Naive thymus-derived CD4-positive, alpha-beta T cell (primary cell): ENCODE results near the gene SLC7A1. TPM values are rescaled to one million over a fixed set of nuclear protein-coding genes. Genes with fewer than 3 reads are reported as not detected.

Experiments used
- ATAC-seq: fragments of 150-1000 bp; cut with Tn5 transposase; 2 replicates; pipeline ENCODE4 v1.10.0; 2021; ENCODE audit warnings: mild to moderate bottlenecking, moderate library complexity
- CTCF ChIA-PET: fragments of 350-600 bp; sonication (Branson Sonifier 250); formaldehyde crosslinking; loops from one replicate; lab custom pipeline; 2021; ENCODE audit warnings: antibody characterized with exemption; lab: Charles Lee
- POLR2A ChIA-PET: fragments of 350-600 bp; sonication (Branson Sonifier 250); formaldehyde crosslinking; loops from one replicate; lab custom pipeline; 2021; ENCODE audit warnings: antibody characterized with exemption, inconsistent platforms; lab: Charles Lee
- DNase-seq, 9 donors: peaks; one replicate each; pipeline versions ENCODE4 v3.0.0 to v3.0.0-alpha.2; 2020 to 2022; ENCODE audit warnings: mixed read lengths in 1 of 9
- H3K27ac ChIP-seq: one replicate; pipeline ENCODE4 v1.7.0; 2013; ENCODE audit warnings: mild to moderate bottlenecking, low read depth, low read length, moderate library complexity
- H3K27me3 ChIP-seq, 2 donors: one replicate each; pipeline ENCODE4 v1.7.0; 2013; ENCODE audit warnings: low read length in 2 of 2, mild to moderate bottlenecking in 2 of 2, moderate library complexity in 2 of 2; ENCODE audit not compliant: control insufficient read depth in 2 of 2, insufficient read depth in 2 of 2
- H3K36me3 ChIP-seq, 3 experiments: 1 replicate in 2 of 3; 2 replicates in 1 of 3; pipeline ENCODE4 v1.7.0; 2013; ENCODE audit warnings: low read length in 3 of 3, mild to moderate bottlenecking in 3 of 3, moderate library complexity in 1 of 3; ENCODE audit not compliant: insufficient read depth in 3 of 3, control insufficient read depth in 2 of 3
- H3K4me1 ChIP-seq, 2 donors: one replicate each; pipeline ENCODE4 v1.7.0; 2013; ENCODE audit warnings: low read length in 2 of 2, mild to moderate bottlenecking in 2 of 2, moderate library complexity in 1 of 2; ENCODE audit not compliant: control insufficient read depth in 2 of 2, insufficient read depth in 2 of 2
- H3K4me3 ChIP-seq: 2 replicates; pipeline ENCODE4 v1.7.0; 2013; ENCODE audit warnings: mild to moderate bottlenecking, low read length
- H3K9me3 ChIP-seq, 3 experiments: 1 replicate in 2 of 3; 2 replicates in 1 of 3; pipeline ENCODE4 v1.7.0; 2013; ENCODE audit warnings: low read length in 3 of 3; ENCODE audit not compliant: control insufficient read depth in 2 of 3
- H3K27ac Mint-ChIP-seq, 9 donors: one replicate each; pipeline ENCODE4 v1.8.0; 2020 to 2022; ENCODE audit warnings: mixed read lengths in 9 of 9, mild to moderate bottlenecking in 8 of 9, moderate library complexity in 5 of 9, inconsistent platforms in 2 of 9
- H3K27me3 Mint-ChIP-seq, 5 donors: one replicate each; pipeline ENCODE4 v1.8.0; 2021 to 2022; ENCODE audit warnings: mixed read lengths in 5 of 5, mild to moderate bottlenecking in 1 of 5
- H3K36me3 Mint-ChIP-seq, 5 donors: one replicate each; pipeline ENCODE4 v1.8.0; 2020 to 2022; ENCODE audit warnings: mixed read lengths in 5 of 5, mild to moderate bottlenecking in 3 of 5, inconsistent platforms in 1 of 5
- H3K4me1 Mint-ChIP-seq, 7 donors: one replicate each; pipeline ENCODE4 v1.8.0; 2020 to 2022; ENCODE audit warnings: mixed read lengths in 7 of 7, mild to moderate bottlenecking in 3 of 7, inconsistent platforms in 1 of 7
- H3K4me3 Mint-ChIP-seq, 10 donors: one replicate each; pipeline ENCODE4 v1.8.0; 2020 to 2022; ENCODE audit warnings: mild to moderate bottlenecking in 10 of 10, mixed read lengths in 10 of 10, moderate library complexity in 6 of 10, inconsistent platforms in 2 of 10
- H3K9me3 Mint-ChIP-seq, 11 donors: one replicate each; pipeline ENCODE4 v1.8.0; 2020 to 2022; ENCODE audit warnings: mixed read lengths in 11 of 11, mild to moderate bottlenecking in 4 of 11, inconsistent platforms in 1 of 11, moderate library complexity in 1 of 11
- intact Hi-C, 2 donors: fragments of 100-400 bp; cut with micrococcal nuclease; formaldehyde crosslinking; loops; one replicate each; pipeline ENCODE4 v1.15.1; 2023
- polyA plus RNA-seq, 2 donors: library from polyadenylated mRNA; unstranded; fragments of 300-500 nt; fragmentation: Illumina TruSeq; gene quantifications; one replicate each; pipeline ENCODE4 v1.2.3, GENCODE V29; 2021
- total RNA-seq, 6 experiments: library from RNA in 5 of 6; stranded (reverse) in 5 of 6; gene quantifications; 1 replicate in 5 of 6; 2 replicates in 1 of 6; pipeline ENCODE4 v1.2.3 and lab custom pipeline; 2021 to 2026

Gene SLC7A1
- total and polyA plus RNA-seq, 7 experiments from 2014 or later = 4.9 to 63.8 (median 23.1) TPM

GRCh38 chr13:29566206-29566605, 29.3 kb downstream of the SLC7A1 start:
- H3K27ac Mint-ChIP-seq = peak overlapping the region in 2 of 9 donors; percentile 27 to 61
- no peak overlapping the region for H3K4me3 Mint-ChIP-seq
- H3K36me3 ChIP-seq = no peaks in the 10 kb centered on the region
- no peak for DNase-seq
- H3K9me3 Mint-ChIP-seq = no peaks in the 10 kb centered on the region
- ChIA-PET CTCF (interaction anchor here (0.6 kb wide), 1 partner anchor 460 kb away, joined by 3 read pairs; no protein-coding TSS in a partner anchor), POLR2A (no interaction called here)
- H3K4me1 ChIP-seq = no peaks in the 10 kb centered on the region
- no peaks in the 10 kb centered on the region for H3K9me3 ChIP-seq
- no peaks in the 10 kb centered on the region for H3K36me3 Mint-ChIP-seq
- no peaks in the 10 kb centered on the region for H3K27me3 ChIP-seq
- H3K4me3 ChIP-seq = no peak overlapping the region
- ATAC-seq = no peak
- intact Hi-C loops = no loop called here
- H3K27me3 Mint-ChIP-seq = no peaks in the 10 kb centered on the region
- H3K27ac ChIP-seq = no peak overlapping the region
- H3K4me1 Mint-ChIP-seq = peaks cover 19 to 72% (median 56%) of the 10 kb centered on the region in 7 donors

- no peaks in the 10 kb centered on the region for H3K36me3 Mint-ChIP-seq
- H3K4me3 Mint-ChIP-seq = no peak overlapping the region
- POLR2A ChIA-PET = no interaction called here
- Histone ChIP-seq H3K9me3 (no peaks in the 10 kb centered on the region), H3K4me3 (no peak overlapping the region), H3K4me1 (no peaks in the 10 kb centered on the region), H3K36me3 (no peaks in the 10 kb centered on the region), H3K27ac (no peak overlapping the region), H3K27me3 (no peaks in the 10 kb centered on the region)
- ATAC-seq (no peak), DNase-seq (no peak)
- H3K9me3 Mint-ChIP-seq = no peaks in the 10 kb centered on the region
- intact Hi-C loops = no loop called here
- CTCF ChIA-PET = no interaction called here
- H3K27me3 Mint-ChIP-seq = no peaks in the 10 kb centered on the region
- peaks cover 19 to 74% (median 53%) of the 10 kb centered on the region in 7 donors for H3K4me1 Mint-ChIP-seq
- H3K27ac Mint-ChIP-seq = peak overlapping the region in 1 of 9 donors; percentile 61
Measured at GRCh38 chr13:29564818-29565217, 30.7 kb downstream of the SLC7A1 start.

GRCh38 chr13:29564373-29564772, 31.1 kb downstream of the SLC7A1 start:
- Mint-ChIP-seq H3K36me3 (no peaks in the 10 kb centered on the region), H3K4me3 (no peak overlapping the region), H3K4me1 (peaks cover 19 to 69% (median 51%) of the 10 kb centered on the region in 7 donors), H3K27ac (peak overlapping the region in 1 of 9 donors; percentile 43), H3K27me3 (no peaks in the 10 kb centered on the region), H3K9me3 (no peaks in the 10 kb centered on the region)
- DNase-seq (no peak), ATAC-seq (no peak)
- intact Hi-C loops = no loop called here
- Histone ChIP-seq H3K27ac (no peak overlapping the region), H3K9me3 (no peaks in the 10 kb centered on the region), H3K36me3 (no peaks in the 10 kb centered on the region), H3K27me3 (no peaks in the 10 kb centered on the region), H3K4me1 (no peaks in the 10 kb centered on the region), H3K4me3 (no peak overlapping the region)
- POLR2A ChIA-PET = no interaction called here
- CTCF ChIA-PET = interaction anchor here (1.1 kb wide), 1 partner anchor 56 kb away, joined by 3 read pairs; no protein-coding TSS in a partner anchor

- CTCF ChIA-PET = interaction anchor here (1.1 kb wide), 1 partner anchor 56 kb away, joined by 3 read pairs; no protein-coding TSS in a partner anchor
- Histone ChIP-seq H3K36me3 (no peaks in the 10 kb centered on the region), H3K9me3 (no peaks in the 10 kb centered on the region), H3K27me3 (no peaks in the 10 kb centered on the region), H3K27ac (no peak overlapping the region), H3K4me3 (no peak overlapping the region), H3K4me1 (no peaks in the 10 kb centered on the region)
- Mint-ChIP-seq H3K4me3 (no peak overlapping the region), H3K9me3 (no peaks in the 10 kb centered on the region), H3K27me3 (no peaks in the 10 kb centered on the region), H3K36me3 (no peaks in the 10 kb centered on the region), H3K4me1 (peaks cover 19 to 67% (median 46%) of the 10 kb centered on the region in 7 donors), H3K27ac (peak overlapping the region in 2 of 9 donors; percentile 43 to 56)
- intact Hi-C loops = no loop called here
- POLR2A ChIA-PET = no interaction called here
- ATAC-seq = no peak
- no peak for DNase-seq
Measured at GRCh38 chr13:29563941-29564340, 31.5 kb downstream of the SLC7A1 start.

GRCh38 chr13:29562786-29563438, 32.6 kb downstream of the SLC7A1 start:
- POLR2A ChIA-PET = no interaction called here
- Mint-ChIP-seq H3K27me3 (no peaks in the 10 kb centered on the region), H3K4me3 (no peak overlapping the region), H3K27ac (peak overlapping the region in 1 of 9 donors; percentile 25), H3K4me1 (peaks cover 17 to 60% (median 39%) of the 10 kb centered on the region in 7 donors), H3K36me3 (no peaks in the 10 kb centered on the region), H3K9me3 (no peaks in the 10 kb centered on the region)
- Histone ChIP-seq H3K9me3 (no peaks in the 10 kb centered on the region), H3K36me3 (no peaks in the 10 kb centered on the region), H3K4me1 (no peaks in the 10 kb centered on the region), H3K4me3 (no peak overlapping the region), H3K27ac (no peak overlapping the region), H3K27me3 (no peaks in the 10 kb centered on the region)
- ATAC-seq (no peak), DNase-seq (no peak)
- CTCF ChIA-PET = interaction anchor here (0.6 to 1.1 kb wide), 2 partner anchors 23 to 55 kb away, joined by 3 read pairs; no protein-coding TSS in a partner anchor
- intact Hi-C loops = no loop called here

- Histone ChIP-seq H3K9me3 (no peaks in the 10 kb centered on the region), H3K27me3 (no peaks in the 10 kb centered on the region), H3K4me1 (no peaks in the 10 kb centered on the region), H3K4me3 (no peak overlapping the region), H3K27ac (no peak overlapping the region), H3K36me3 (no peaks in the 10 kb centered on the region)
- intact Hi-C loops = no loop called here
- no peaks in the 10 kb centered on the region for H3K9me3 Mint-ChIP-seq
- ATAC-seq (no peak), DNase-seq (no peak)
- no peak overlapping the region for H3K4me3 Mint-ChIP-seq
- ChIA-PET POLR2A (no interaction called here), CTCF (no interaction called here)
- peak overlapping the region in 1 of 9 donors; percentile 26 for H3K27ac Mint-ChIP-seq
- no peaks in the 10 kb centered on the region for H3K27me3 Mint-ChIP-seq
- peaks cover 16 to 62% (median 39%) of the 10 kb centered on the region in 7 donors for H3K4me1 Mint-ChIP-seq
- H3K36me3 Mint-ChIP-seq = peaks cover 0 to 2% (median 0%) of the 10 kb centered on the region in 5 donors
Measured at GRCh38 chr13:29561918-29562317, 33.6 kb downstream of the SLC7A1 start.
